ENCODE measurements around the gene LPCAT3.

Gene LPCAT3, protein sequence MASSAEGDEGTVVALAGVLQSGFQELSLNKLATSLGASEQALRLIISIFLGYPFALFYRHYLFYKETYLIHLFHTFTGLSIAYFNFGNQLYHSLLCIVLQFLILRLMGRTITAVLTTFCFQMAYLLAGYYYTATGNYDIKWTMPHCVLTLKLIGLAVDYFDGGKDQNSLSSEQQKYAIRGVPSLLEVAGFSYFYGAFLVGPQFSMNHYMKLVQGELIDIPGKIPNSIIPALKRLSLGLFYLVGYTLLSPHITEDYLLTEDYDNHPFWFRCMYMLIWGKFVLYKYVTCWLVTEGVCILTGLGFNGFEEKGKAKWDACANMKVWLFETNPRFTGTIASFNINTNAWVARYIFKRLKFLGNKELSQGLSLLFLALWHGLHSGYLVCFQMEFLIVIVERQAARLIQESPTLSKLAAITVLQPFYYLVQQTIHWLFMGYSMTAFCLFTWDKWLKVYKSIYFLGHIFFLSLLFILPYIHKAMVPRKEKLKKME

DNA sequence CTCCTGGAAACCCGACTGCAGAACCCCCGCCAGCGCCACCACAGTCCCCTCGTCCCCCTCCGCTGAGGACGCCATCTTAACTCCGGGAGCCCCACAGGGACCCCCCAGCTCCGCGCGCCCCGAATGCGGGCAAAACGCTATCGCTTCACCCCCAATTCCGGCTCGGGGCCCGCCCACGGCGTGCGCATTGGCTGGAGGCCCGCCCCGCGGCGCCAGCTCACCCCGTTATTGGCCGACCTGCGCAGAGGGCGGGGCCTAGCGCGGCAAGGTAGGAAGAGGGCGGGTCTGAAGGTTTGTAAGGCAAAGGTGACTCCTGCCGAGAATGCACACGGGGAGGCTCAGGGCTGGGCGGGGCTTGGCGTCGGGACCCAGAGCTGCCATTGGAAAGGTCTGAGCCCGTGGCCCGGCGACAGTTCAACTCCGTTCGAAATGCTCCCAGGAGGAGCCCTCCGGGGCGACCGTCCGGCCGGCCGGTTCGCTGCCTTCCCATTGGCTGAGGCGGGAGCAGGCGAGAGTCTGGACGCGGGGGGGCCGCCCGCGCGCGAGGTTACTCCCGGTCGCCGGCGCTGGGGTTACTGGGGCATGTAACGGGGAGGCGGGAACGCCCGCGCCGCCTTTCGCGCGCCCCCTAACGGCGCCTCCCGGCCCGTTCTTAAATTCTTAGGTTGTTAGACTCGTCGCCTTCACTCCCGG lies at the start of gene LPCAT3:
Gene LPCAT3, minus strand, starts transcription at position 127 of the 693 bp plus-strand sequence. Its CDS starts 52 bp downstream, at position 75.
- peak; percentile 97 for DNase-seq (ENCODE audit: extremely low spot score)
- TF ChIP-seq, protein P1, sequence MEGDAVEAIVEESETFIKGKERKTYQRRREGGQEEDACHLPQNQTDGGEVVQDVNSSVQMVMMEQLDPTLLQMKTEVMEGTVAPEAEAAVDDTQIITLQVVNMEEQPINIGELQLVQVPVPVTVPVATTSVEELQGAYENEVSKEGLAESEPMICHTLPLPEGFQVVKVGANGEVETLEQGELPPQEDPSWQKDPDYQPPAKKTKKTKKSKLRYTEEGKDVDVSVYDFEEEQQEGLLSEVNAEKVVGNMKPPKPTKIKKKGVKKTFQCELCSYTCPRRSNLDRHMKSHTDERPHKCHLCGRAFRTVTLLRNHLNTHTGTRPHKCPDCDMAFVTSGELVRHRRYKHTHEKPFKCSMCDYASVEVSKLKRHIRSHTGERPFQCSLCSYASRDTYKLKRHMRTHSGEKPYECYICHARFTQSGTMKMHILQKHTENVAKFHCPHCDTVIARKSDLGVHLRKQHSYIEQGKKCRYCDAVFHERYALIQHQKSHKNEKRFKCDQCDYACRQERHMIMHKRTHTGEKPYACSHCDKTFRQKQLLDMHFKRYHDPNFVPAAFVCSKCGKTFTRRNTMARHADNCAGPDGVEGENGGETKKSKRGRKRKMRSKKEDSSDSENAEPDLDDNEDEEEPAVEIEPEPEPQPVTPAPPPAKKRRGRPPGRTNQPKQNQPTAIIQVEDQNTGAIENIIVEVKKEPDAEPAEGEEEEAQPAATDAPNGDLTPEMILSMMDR (IDR thresholded peaks at IDR 0.05; ENCODE audit: control extremely low read depth, extremely low read depth, low read depth, missing control alignments) = peak; percentile 83
- ChIA-PET CTCF (interaction anchor here (0.6 to 3.4 kb wide), 29 partner anchors 8 to 595 kb away, joined by 3 to 21 read pairs (median 4); partner anchors contain the start of genes C12orf57, C1RL, C1S and RNU7-1), POLR2A (interaction anchor here (1.1 to 1.4 kb wide), 3 partner anchors 13 to 74 kb away, joined by 3 to 4 read pairs (median 4); partner anchors contain the start of genes C12orf57, PTPN6 and RNU7-1)

- CTCF ChIA-PET = interaction anchor here (1.3 kb wide), 2 partner anchors 11 to 42 kb away, joined by 4 read pairs; no protein-coding TSS in a partner anchor
- POLR2A ChIA-PET = no interaction called here
- TF ChIP-seq, protein P1 (IDR thresholded peaks at IDR 0.05; ENCODE audit: control extremely low read depth, extremely low read depth, low read depth, missing control alignments) = no peak
- DNase-seq (ENCODE audit: extremely low spot score) = no peak
Measured at GRCh38 chr12:7067096-7067495, 48.8 kb upstream of the LPCAT3 start.

DNA sequence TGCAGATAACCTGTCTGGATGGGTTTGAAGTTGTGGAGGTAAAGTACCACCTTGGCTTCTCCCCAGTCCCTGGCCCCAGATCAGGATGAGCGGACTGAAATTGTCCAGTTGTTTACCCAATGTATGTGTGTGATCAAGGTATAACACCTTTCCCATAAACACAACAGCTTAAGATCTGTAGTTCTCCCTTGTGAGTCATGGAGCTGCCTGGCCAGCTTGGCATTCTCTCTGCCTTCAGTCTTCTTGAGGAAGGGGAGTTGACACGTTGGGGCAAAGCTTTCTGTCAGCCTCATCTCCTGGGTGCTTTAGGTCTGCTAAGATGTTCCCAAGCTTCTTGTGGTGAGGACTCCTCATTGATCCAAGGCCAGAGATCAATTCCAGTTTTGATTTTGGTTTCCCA lies 48.3 kb upstream of the LPCAT3 start:
- no peak for DNase-seq (ENCODE audit: extremely low spot score)
- CTCF ChIA-PET = interaction anchor here (1.3 kb wide), 2 partner anchors 11 to 42 kb away, joined by 4 read pairs; no protein-coding TSS in a partner anchor
- POLR2A ChIA-PET = no interaction called here
- TF ChIP-seq, protein P1 (IDR thresholded peaks at IDR 0.05; ENCODE audit: control extremely low read depth, extremely low read depth, low read depth, missing control alignments) = no peak

GRCh38 chr12:7065073-7065623 lies 46.9 kb upstream of the LPCAT3 start:
- ChIA-PET CTCF (interaction anchor here (1.1 to 1.8 kb wide), 2 partner anchors 46 to 49 kb away, joined by 3 read pairs; no protein-coding TSS in a partner anchor), POLR2A (no interaction called here)
- DNase-seq (ENCODE audit: extremely low spot score) = no peak
- TF ChIP-seq, protein P1 (IDR thresholded peaks at IDR 0.05; ENCODE audit: control extremely low read depth, extremely low read depth, low read depth, missing control alignments) = no peak

GRCh38 chr12:7064516-7064915 lies 46.2 kb upstream of the LPCAT3 start:
- DNase-seq (ENCODE audit: extremely low spot score) = no peak
- ChIA-PET POLR2A (no interaction called here), CTCF (interaction anchor here (1.8 kb wide), 1 partner anchor 47 kb away, joined by 3 read pairs; no protein-coding TSS in a partner anchor)
- TF ChIP-seq, protein P1 (IDR thresholded peaks at IDR 0.05; ENCODE audit: control extremely low read depth, extremely low read depth, low read depth, missing control alignments) = no peak

DNA sequence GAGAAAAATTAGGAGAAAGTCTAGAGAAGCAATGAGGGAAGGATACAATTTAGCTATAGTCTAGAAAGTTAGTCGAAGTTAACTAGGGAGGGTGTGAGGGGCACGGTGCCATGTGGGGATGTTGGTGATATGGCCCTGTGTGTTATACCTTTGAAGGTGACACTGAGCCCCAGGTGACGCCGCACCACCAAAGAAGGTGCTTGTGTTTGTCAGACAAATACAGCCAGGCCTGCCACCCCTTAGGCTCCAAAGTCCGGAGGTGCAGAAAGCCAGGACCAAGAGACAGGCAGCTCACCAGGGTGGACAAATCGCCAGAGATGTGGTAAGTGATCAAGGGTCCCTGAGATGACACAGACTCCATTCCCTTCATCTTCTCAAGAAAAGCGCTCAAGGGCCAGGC lies 43.3 kb upstream of the LPCAT3 start:
- no peak for DNase-seq (ENCODE audit: extremely low spot score)
- ChIA-PET POLR2A (interaction anchor here (0.6 kb wide), 1 partner anchor 81 kb away, joined by 11 read pairs; no protein-coding TSS in a partner anchor), CTCF (interaction anchor here (1.6 kb wide), 1 partner anchor 10 kb away, joined by 4 read pairs; no protein-coding TSS in a partner anchor)
- TF ChIP-seq, protein P1 (IDR thresholded peaks at IDR 0.05; ENCODE audit: control extremely low read depth, extremely low read depth, low read depth, missing control alignments) = no peak

Measured in GM10248 (cell line).